GM19455 (cell line): ENCODE results near the gene RNF222.
A peak's percentile ranks its signal among the peaks of the same experiment; 100 is the strongest.
"Not testable (repeated sequence)": the region's sequence is repeated elsewhere in the genome, so short reads cannot be mapped to it uniquely, and the experiment has no call there.

Source experiments
- ATAC-seq: cut with Tn5 transposase; IDR thresholded peaks from one replicate; pipeline ENCODE4 v1.9.1; 2021; ENCODE audit not compliant: unreplicated experiment

The RNF222 gene

GRCh38 chr17:8382052-8382879, 15.4 kb downstream of the RNF222 start:
- ATAC-seq = no peak

- ATAC-seq = no peak
These were observed 17.6 kb downstream of the RNF222 start for GRCh38 chr17:8380049-8380448.

GRCh38 chr17:8378117-8378516, 19.5 kb downstream of the RNF222 start:
- not testable (repeated sequence) for ATAC-seq

- no peak for ATAC-seq
These were observed 20.2 kb downstream of the RNF222 start for GRCh38 chr17:8377422-8377821.

GRCh38 chr17:8376271-8377067, 21.2 kb downstream of the RNF222 start, which contains the start of gene KRABD2:
Gene KRABD2, minus strand, starts transcription at chr17:8376704.
- peak; percentile 83 for ATAC-seq

GRCh38 chr17:8375738-8376259, 21.8 kb downstream of the RNF222 start:
- ATAC-seq = no peak

- not testable (repeated sequence) for ATAC-seq
These were observed 23.8 kb downstream of the RNF222 start for GRCh38 chr17:8373856-8374255.

- ATAC-seq = no peak
These were observed 25.2 kb downstream of the RNF222 start for GRCh38 chr17:8372422-8372821.

GRCh38 chr17:8371786-8372185, 25.8 kb downstream of the RNF222 start:
- ATAC-seq = no peak

GRCh38 chr17:8369944-8370343, 27.7 kb downstream of the RNF222 start:
- ATAC-seq = no peak

GRCh38 chr17:8368193-8368592, 29.4 kb downstream of the RNF222 start:
- ATAC-seq = no peak

GRCh38 chr17:8366231-8366630, 31.4 kb downstream of the RNF222 start:
- no peak for ATAC-seq

GRCh38 chr17:8365143-8365542, 32.5 kb downstream of the RNF222 start:
- ATAC-seq = no peak

GRCh38 chr17:8362651-8363332, 34.8 kb downstream of the RNF222 start:
- ATAC-seq = no peak

- no peak for ATAC-seq
These were observed 36.9 kb downstream of the RNF222 start for GRCh38 chr17:8360751-8361150.

- ATAC-seq = no peak
These were observed 37.4 kb downstream of the RNF222 start for GRCh38 chr17:8360260-8360659.

GRCh38 chr17:8359769-8360168, 37.9 kb downstream of the RNF222 start:
- ATAC-seq = no peak

- ATAC-seq = no peak
These were observed 39.7 kb downstream of the RNF222 start for GRCh38 chr17:8357910-8358309.

GRCh38 chr17:8354236-8354635, 43.4 kb downstream of the RNF222 start:
- ATAC-seq = no peak

GRCh38 chr17:8353736-8354135, 43.9 kb downstream of the RNF222 start:
- no peak for ATAC-seq

GRCh38 chr17:8350339-8350738, 47.3 kb downstream of the RNF222 start:
- ATAC-seq = no peak
